Cardiac muscle cell (in vitro differentiated cells and primary cell): Measurements from ENCODE around the gene ERC2. TPM values are rescaled to one million over a fixed set of nuclear protein-coding genes. Genes with fewer than 3 reads are reported as not detected.

Experiments
- DNase-seq, 2 donors: peaks; one replicate each; pipeline versions ENCODE4 v3.0.0 to v3.0.0-alpha.2; 2010 to 2017; ENCODE audit warnings: low read depth in 1 of 2, low spot score in 1 of 2
- H3K27ac ChIP-seq: fragments of 200-600 bp; sonication (generic); 2 replicates; pipeline ENCODE4 v1.5.1; 2016
- H3K27me3 ChIP-seq: fragments of 200-600 bp; sonication (generic); 2 replicates; pipeline ENCODE4 v1.6.0; 2016; ENCODE audit warnings: control low read depth
- H3K36me3 ChIP-seq: fragments of 200-600 bp; sonication (generic); 2 replicates; pipeline ENCODE4 v1.5.1; 2016; ENCODE audit warnings: control low read depth
- H3K4me1 ChIP-seq: fragments of 200-600 bp; sonication (generic); 2 replicates; pipeline ENCODE4 v1.8.1; 2017; ENCODE audit warnings: low read depth, mild to moderate bottlenecking, mixed run types
- H3K4me3 ChIP-seq: fragments of 200-600 bp; sonication (generic); 2 replicates; pipeline ENCODE4 v1.5.1; 2016; ENCODE audit warnings: mild to moderate bottlenecking
- H3K9me3 ChIP-seq: fragments of 200-600 bp; sonication (generic); 2 replicates; pipeline ENCODE4 v1.5.1; 2017; ENCODE audit warnings: low read depth, mild to moderate bottlenecking, control low read depth
- CTCF ChIP-seq: IDR thresholded peaks from 2 replicates; pipeline ENCODE4 v1.5.1; 2012; ENCODE audit warnings: low read depth, mild to moderate bottlenecking, low read length
- polyA plus RNA-seq: library from polyadenylated mRNA; unstranded; fragments of >200 nt; fragmentation: Nextera tagmentation; extraction: Ambion mirVana; gene quantifications from 2 replicates; pipeline ENCODE4 v1.2.1, GENCODE V29; 2016
- total RNA-seq: library from RNA; depleted of rRNA; stranded (reverse); fragments of >200 nt; gene quantifications from 2 replicates; pipeline ENCODE4 v1.2.3, GENCODE V29; 2016

The ERC2 gene
- total and polyA plus RNA-seq, 2 experiments from 2014 or later, result 18.1 to 29.0 TPM

GRCh38 chr3:55873523-55874254, 594.6 kb downstream of the ERC2 start:
- H3K27ac ChIP-seq, result no peak overlapping the region
- peaks cover 4% of the 10 kb centered on the region for H3K4me1 ChIP-seq
- H3K36me3 ChIP-seq, result no peaks in the 10 kb centered on the region
- no peak for TF ChIP-seq CTCF
- no peaks in the 10 kb centered on the region for H3K27me3 ChIP-seq
- no peak for DNase-seq
- H3K9me3 ChIP-seq, result no peaks in the 10 kb centered on the region
- H3K4me3 ChIP-seq, result no peak overlapping the region

GRCh38 chr3:55870594-55870993, 597.7 kb downstream of the ERC2 start:
- H3K4me3 ChIP-seq, result no peak overlapping the region

GRCh38 chr3:55868347-55868746, 599.9 kb downstream of the ERC2 start:
- H3K4me3 ChIP-seq, result no peak overlapping the region
- H3K27ac ChIP-seq, result no peak overlapping the region
- no peak for DNase-seq
- no peaks in the 10 kb centered on the region for H3K36me3 ChIP-seq
- no peak for TF ChIP-seq CTCF
- H3K9me3 ChIP-seq, result no peaks in the 10 kb centered on the region
- H3K27me3 ChIP-seq, result no peaks in the 10 kb centered on the region
- peaks cover 4% of the 10 kb centered on the region for H3K4me1 ChIP-seq

More at GRCh38 chr3:55870594-55870993, 597.7 kb downstream of the ERC2 start:
- no peaks in the 10 kb centered on the region for H3K9me3 ChIP-seq
- no peak overlapping the region for H3K27ac ChIP-seq
- H3K36me3 ChIP-seq, result no peaks in the 10 kb centered on the region
- H3K27me3 ChIP-seq, result no peaks in the 10 kb centered on the region
- no peaks in the 10 kb centered on the region for H3K4me1 ChIP-seq
- DNase-seq, result no peak
- TF ChIP-seq CTCF, result no peak

GRCh38 chr3:55863028-55863427, 605.2 kb downstream of the ERC2 start:
- peaks cover 25% of the 10 kb centered on the region for H3K4me1 ChIP-seq
- no peak for TF ChIP-seq CTCF
- H3K4me3 ChIP-seq, result no peak overlapping the region
- H3K27ac ChIP-seq, result no peak overlapping the region
- H3K9me3 ChIP-seq, result no peaks in the 10 kb centered on the region
- no peaks in the 10 kb centered on the region for H3K36me3 ChIP-seq
- H3K27me3 ChIP-seq, result no peaks in the 10 kb centered on the region
- peak in 1 of 2 donors; percentile 46 for DNase-seq

GRCh38 chr3:55860049-55860721, 608.1 kb downstream of the ERC2 start:
- Histone ChIP-seq H3K9me3 (no peaks in the 10 kb centered on the region), H3K4me3 (no peak overlapping the region), H3K36me3 (no peaks in the 10 kb centered on the region), H3K4me1 (peaks cover 28% of the 10 kb centered on the region), H3K27ac (no peak overlapping the region), H3K27me3 (no peaks in the 10 kb centered on the region)
- no peak for DNase-seq
- TF ChIP-seq CTCF, result no peak
